ENCODE data around the gene NGEF.

- TF ChIP-seq EZH2 (IDR thresholded peaks at IDR 0.05) (no peak), CTCF (IDR thresholded peaks at IDR 0.05) (no peak), EZH2phosphoT487 (IDR thresholded peaks at IDR 0.05) (no peak)
Measured at GRCh38 chr2:233003658-233004555, 9.1 kb downstream of the NGEF start.

All from neural progenitor cell (in vitro differentiated cells).